MM.1S (cell line): Measurements from ENCODE around the gene SPOCK3.

Experiments
- EZH2 ChIP-seq: fragments of 300-600 bp; sonication (generic); optimal IDR thresholded peaks from 2 replicates; pipeline ENCODE3; 2017; ENCODE audit warnings: low read depth, mild to moderate bottlenecking, antibody characterized with exemption, low read length, mixed read lengths
- EZH2phosphoT487 ChIP-seq: fragments of 300-600 bp; sonication (generic); IDR thresholded peaks from 2 replicates; pipeline ENCODE4 v1.6.1; 2018; ENCODE audit warnings: antibody characterized with exemption, low read length
- TF ChIP-seq, protein P1 (sequence below): fragments of 300-600 bp; sonication (generic); IDR thresholded peaks from 2 replicates; pipeline ENCODE4 v1.5.1; 2016; ENCODE audit warnings: antibody characterized with exemption, low read length, mixed read lengths

DNA sequence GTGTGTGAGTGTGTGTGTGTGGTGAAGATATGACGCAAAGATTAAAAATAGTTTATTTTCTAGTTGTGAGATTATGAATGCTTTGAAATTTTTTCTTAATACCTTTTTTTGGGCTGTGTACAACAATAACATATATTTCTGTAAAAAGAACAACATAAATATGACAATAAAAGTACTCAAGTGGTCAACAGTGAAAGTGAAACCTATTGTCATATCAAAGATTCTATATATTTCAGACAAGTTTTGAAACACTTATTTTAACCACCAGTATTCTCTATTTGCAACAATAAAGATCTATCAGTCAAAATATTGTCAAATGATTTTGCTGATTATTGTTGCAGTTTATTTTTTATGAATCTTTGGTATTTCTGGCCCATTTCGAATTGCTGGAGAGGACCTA is 98.0 kb downstream of the SPOCK3 start:
- TF ChIP-seq, protein P1, sequence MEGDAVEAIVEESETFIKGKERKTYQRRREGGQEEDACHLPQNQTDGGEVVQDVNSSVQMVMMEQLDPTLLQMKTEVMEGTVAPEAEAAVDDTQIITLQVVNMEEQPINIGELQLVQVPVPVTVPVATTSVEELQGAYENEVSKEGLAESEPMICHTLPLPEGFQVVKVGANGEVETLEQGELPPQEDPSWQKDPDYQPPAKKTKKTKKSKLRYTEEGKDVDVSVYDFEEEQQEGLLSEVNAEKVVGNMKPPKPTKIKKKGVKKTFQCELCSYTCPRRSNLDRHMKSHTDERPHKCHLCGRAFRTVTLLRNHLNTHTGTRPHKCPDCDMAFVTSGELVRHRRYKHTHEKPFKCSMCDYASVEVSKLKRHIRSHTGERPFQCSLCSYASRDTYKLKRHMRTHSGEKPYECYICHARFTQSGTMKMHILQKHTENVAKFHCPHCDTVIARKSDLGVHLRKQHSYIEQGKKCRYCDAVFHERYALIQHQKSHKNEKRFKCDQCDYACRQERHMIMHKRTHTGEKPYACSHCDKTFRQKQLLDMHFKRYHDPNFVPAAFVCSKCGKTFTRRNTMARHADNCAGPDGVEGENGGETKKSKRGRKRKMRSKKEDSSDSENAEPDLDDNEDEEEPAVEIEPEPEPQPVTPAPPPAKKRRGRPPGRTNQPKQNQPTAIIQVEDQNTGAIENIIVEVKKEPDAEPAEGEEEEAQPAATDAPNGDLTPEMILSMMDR: no peak
- TF ChIP-seq EZH2 (no peak), EZH2phosphoT487 (no peak)
